Fibroblast of gingiva (primary cell): ENCODE measurements around the gene SPATA31A1.
"Not testable (repeated sequence)": the region's sequence is repeated elsewhere in the genome, so short reads cannot be mapped to it uniquely, and the experiment has no call there.

ENCODE experiments used
- DNase-seq: peaks from one replicate; pipeline ENCODE4 v3.0.0-alpha.2; 2011; ENCODE audit warnings: low read depth

SPATA31A1 gene

DNA sequence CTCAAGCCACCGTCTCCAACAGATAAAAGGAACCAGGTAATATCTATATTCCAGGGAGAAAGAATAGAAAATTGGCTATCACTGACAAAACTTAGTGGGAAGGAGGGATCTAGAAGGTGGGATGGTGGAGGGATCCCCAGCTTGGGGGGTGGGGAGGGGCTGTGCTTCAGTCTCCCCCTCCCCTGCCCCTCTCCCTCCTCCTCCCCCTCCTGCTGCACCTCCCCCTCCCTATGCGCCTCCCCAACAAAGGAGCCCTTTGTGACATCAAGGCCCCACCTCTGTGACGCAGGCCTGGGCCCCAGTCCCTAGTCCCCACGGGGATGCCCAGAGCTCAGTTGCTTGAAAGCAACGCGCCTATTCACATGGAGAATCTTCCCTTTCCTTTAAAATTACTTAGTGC is at the start of gene SPATA31A1:
SPATA31A1 (plus strand) TSS at position 301 of the 400 bp plus-strand sequence; CDS start at position 363, 62 bp downstream.
- not testable (repeated sequence) for DNase-seq

DNA sequence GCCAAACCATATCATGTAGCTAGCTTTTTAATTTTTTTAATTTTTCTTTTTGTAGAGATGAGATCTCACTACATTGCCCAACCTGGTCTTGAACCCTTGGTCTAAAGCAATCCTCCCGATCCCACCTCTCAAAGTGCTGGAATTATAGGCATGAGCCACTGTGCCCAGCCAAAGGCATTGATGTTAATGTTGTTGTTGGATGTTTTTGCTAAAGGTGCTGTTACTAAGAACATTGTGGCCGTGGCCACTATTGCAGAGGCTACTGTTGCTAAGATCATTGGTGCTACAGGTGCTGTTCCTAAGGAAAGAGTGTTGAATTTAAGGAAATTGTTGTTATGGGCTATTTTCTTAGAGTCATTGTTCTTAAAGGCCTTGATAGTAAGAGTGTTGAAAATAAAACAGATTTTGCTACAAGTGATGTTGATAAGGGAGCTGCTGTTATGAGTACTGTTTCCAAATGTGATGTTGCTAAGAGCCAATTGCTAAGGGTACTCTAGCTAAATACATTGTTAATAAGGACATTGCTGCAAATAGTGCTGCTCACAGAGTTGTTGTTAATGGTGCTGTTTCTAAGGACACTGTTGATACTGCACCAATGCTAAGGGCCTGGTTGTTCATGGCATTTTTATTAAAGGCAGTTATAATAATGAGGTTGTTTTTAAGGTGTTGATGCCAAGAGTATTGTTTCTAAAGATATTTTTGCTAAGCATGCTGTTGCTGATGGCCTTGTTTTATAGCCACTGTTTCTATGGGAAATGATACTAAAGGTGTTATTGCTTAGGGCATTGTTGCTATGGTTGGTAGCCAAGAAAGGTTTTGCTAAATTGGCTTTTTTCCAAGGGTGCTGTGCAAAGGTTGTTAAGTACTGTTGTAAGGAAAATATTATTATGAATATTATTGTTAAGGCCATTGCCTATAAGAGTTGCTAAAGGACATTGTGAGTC is 52.1 kb downstream of the SPATA31A1 start:
- not testable (repeated sequence) for DNase-seq

GRCh38 chr9:39411254-39411940 is 55.9 kb downstream of the SPATA31A1 start:
- DNase-seq: not testable (repeated sequence)
